K562 (cell line): ENCODE results near the gene FTH1. TPM values are rescaled to one million over a fixed set of nuclear protein-coding genes. Genes with fewer than 3 reads are reported as not detected.

ENCODE experiments used
- ELF4 ChIP-seq: fragments of 450-650 bp; formaldehyde crosslinking; IDR thresholded peaks from 2 replicates; pipeline ENCODE4 v1.4.0; 2022; ENCODE audit warnings: missing genetic modification characterization
- HDAC2 ChIP-seq: fragments of 450-650 bp; IDR thresholded peaks from 2 replicates; pipeline ENCODE4 v1.6.1; 2016; ENCODE audit warnings: mild to moderate bottlenecking
- HMG20A ChIP-seq: fragments of 450-650 bp; formaldehyde crosslinking; conservative IDR thresholded peaks from 2 replicates; pipeline ENCODE4 v1.4.0; 2020; ENCODE audit warnings: mild to moderate bottlenecking, mixed read lengths
- HOXB6 ChIP-seq: fragments of 250-450 bp; sonication (Bioruptor Pico); IDR thresholded peaks from 2 replicates; pipeline ENCODE4 v1.5.1; 2022; ENCODE audit warnings: mild to moderate bottlenecking, borderline replicate concordance
- KDM1A ChIP-seq, 2 experiments: fragments of 450-650 bp; IDR thresholded peaks; 2 replicates each; pipeline ENCODE4 v1.6.1; 2016; ENCODE audit warnings: mild to moderate bottlenecking in 2 of 2
- KDM4B ChIP-seq, 2 experiments: fragments of 450-650 bp in 1 of 2; sonication (generic) in 1 of 2; IDR thresholded peaks; 2 replicates each; pipeline ENCODE4 v1.6.1; 2016 to 2017; ENCODE audit warnings: borderline replicate concordance in 2 of 2, antibody characterized with exemption in 1 of 2, low read depth in 1 of 2, mild to moderate bottlenecking in 1 of 2
- MCM2 ChIP-seq: fragments of 450-650 bp; IDR thresholded peaks from 2 replicates; pipeline ENCODE4 v1.6.1; 2017; ENCODE audit warnings: low read depth, mild to moderate bottlenecking
- NR2C2 ChIP-seq, 2 experiments: fragments of 200-800 bp in 1 of 2; sonication (Bioruptor generic) in 1 of 2; sonication (generic) in 1 of 2; formaldehyde crosslinking in 1 of 2; IDR thresholded peaks; 2 replicates each; pipeline versions ENCODE4 v1.6.1 to v1.8.0; 2016 to 2022; ENCODE audit warnings: mild to moderate bottlenecking in 1 of 2, missing compliant biosample characterization in 1 of 2, missing genetic modification characterization in 1 of 2, missing genetic modification reagents in 1 of 2
- PRDM10 ChIP-seq: fragments of 450-650 bp; IDR thresholded peaks from 2 replicates; pipeline ENCODE4 v1.6.1; 2018; ENCODE audit not compliant: partially characterized antibody
- SMAD3 ChIP-seq: fragments of 450-650 bp; formaldehyde crosslinking; conservative IDR thresholded peaks from 2 replicates; pipeline ENCODE4 v1.4.0; 2020; ENCODE audit warnings: mild to moderate bottlenecking
- SMARCB1 ChIP-seq: IDR thresholded peaks from 2 replicates; pipeline ENCODE4 v1.6.1; 2011; ENCODE audit warnings: improper control_type of control experiment, low read depth; ENCODE audit not compliant: insufficient read length
- TAF1 ChIP-seq: IDR thresholded peaks from 2 replicates; pipeline ENCODE4 v1.6.1; 2011; ENCODE audit warnings: mild to moderate bottlenecking, low read length, moderate library complexity; ENCODE audit not compliant: insufficient read depth, control insufficient read depth, severe bottlenecking; ENCODE audit errors: extremely low read depth
- VEZF1 ChIP-seq: fragments of 200-800 bp; sonication (Bioruptor generic); IDR thresholded peaks from 2 replicates; pipeline ENCODE4 v1.6.1; 2017; ENCODE audit warnings: missing genetic modification characterization, missing compliant biosample characterization
- ZNF24 ChIP-seq: fragments of 450-650 bp; IDR thresholded peaks from 2 replicates; pipeline ENCODE4 v1.6.1; 2016
- ZNF512 ChIP-seq: IDR thresholded peaks from 2 replicates; pipeline ENCODE4 v1.6.1; 2016; ENCODE audit warnings: missing genetic modification characterization, missing compliant biosample characterization
- ZNF561 ChIP-seq: fragments of 450-650 bp; formaldehyde crosslinking; conservative IDR thresholded peaks from 2 replicates; pipeline ENCODE4 v1.4.0; 2020; ENCODE audit warnings: mild to moderate bottlenecking, moderate library complexity
- ZNF707 ChIP-seq: fragments of 250-450 bp; sonication (Bioruptor Pico); conservative IDR thresholded peaks from 2 replicates; pipeline ENCODE4 v1.8.0; 2022; ENCODE audit warnings: inconsistent platforms, mild to moderate bottlenecking, moderate library complexity
- polyA plus RNA-seq, 8 experiments: library from polyadenylated mRNA; depleted of rRNA in 4 of 8; stranded (reverse) in 5 of 8; unstranded in 3 of 8; fragments of >200 nt; fragmentation: Nextera tagmentation in 2 of 8; fragmentation: Illumina TruSeq in 1 of 8; extraction: Ambion mirVana in 2 of 8; extraction: Trizol in 1 of 8; gene quantifications; 2 replicates each; pipeline versions ENCODE4 v1.2.1 to v1.2.3, GENCODE V29; 2011 to 2014; ENCODE audit warnings: inconsistent platforms in 1 of 8, missing spikeins in 1 of 8
- total RNA-seq, 7 experiments: library from RNA; depleted of rRNA in 6 of 7; stranded (reverse); fragments of >200 nt in 6 of 7; fragmentation: Illumina TruSeq in 2 of 7; extraction: Trizol in 2 of 7; gene quantifications; 2 replicates each; pipeline versions ENCODE4 v1.2.1 to v1.2.3, GENCODE V29; 2011 to 2021; ENCODE audit warnings: low replicate concordance in 1 of 7

FTH1 gene
- total and polyA plus RNA-seq, 9 of the 15 experiments (the other 6 are each of a cell fraction or from before 2014, with no cell fraction given) = 370 to 3,146 (median 802) TPM

DNA sequence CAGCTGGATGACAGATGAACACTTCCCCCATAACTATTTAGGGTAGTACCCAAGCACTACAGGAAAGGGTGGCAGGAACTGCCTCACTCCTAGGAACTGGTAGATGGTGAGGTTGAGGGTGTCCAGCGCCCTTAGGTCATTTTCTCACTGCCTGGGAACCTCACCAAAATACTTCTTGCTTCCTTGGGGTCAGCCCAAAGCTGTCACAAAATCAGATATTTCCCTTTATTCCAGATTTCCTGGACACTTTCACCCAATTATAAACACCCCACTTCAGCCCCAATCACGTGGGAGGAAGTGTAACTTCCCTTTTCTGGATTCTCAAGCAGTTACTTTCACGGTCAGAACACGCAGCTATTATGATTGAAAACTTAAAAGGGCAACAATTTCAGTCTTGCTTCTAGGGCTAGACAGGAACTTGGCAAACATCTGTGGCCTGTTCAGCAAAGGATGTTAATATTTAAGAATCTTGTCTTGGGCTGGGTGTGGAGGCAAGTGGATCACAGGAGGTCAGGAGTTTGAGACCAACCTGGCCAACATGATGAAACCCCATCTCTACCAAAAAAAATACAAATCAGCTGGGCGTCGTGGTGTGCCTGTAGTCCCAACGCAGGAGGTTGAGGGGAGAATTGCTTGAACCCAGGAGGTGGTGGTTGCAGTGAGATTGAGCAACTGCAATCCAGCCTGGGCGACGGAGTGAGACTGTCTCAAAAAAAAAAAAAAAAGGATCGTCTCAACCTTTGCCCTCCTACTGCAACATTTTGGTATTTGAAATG is 4.0 kb downstream of the FTH1 start (continued):
- TF ChIP-seq ZNF561 (CRISPR knock-in tag) = no peak; the same call in 1 of the 2 replicates
- 0 out of 2 replicates have a peak, but pooled peaks have one; percentile 33 for TF ChIP-seq VEZF1 (CRISPR knock-in tag)
- TF ChIP-seq MCM2 = no peak
- 0 out of 2 replicates have a peak, but pooled peaks have one; percentile 22 for TF ChIP-seq HMG20A (CRISPR knock-in tag)
- TF ChIP-seq HOXB6 (CRISPR knock-in tag) = peak; percentile 72; the same call in 1 of the 2 replicates
- TF ChIP-seq ZNF707 (CRISPR knock-in tag) = no peak
- peak; percentile 62 to 70; a peak in 3 of 4 replicates for TF ChIP-seq KDM1A (IDR thresholded peaks at IDR 0.05)
- no peak for TF ChIP-seq ZNF512 (tag)
- TF ChIP-seq HDAC2 = peak; percentile 7; the same call in 1 of the 2 replicates
- peak; percentile 55; the same call in 1 of the 2 replicates for TF ChIP-seq NR2C2 (CRISPR knock-in tag; IDR thresholded peaks at IDR 0.05)
- peak; percentile 79 for TF ChIP-seq NR2C2 (tag; IDR thresholded peaks at IDR 0.05)
- no peak for TF ChIP-seq SMARCB1
- peak; percentile 14; the same call in 1 of the 2 replicates for TF ChIP-seq ELF4
- no peak for TF ChIP-seq ZNF24
- peak; percentile 50 for TF ChIP-seq PRDM10
- no peak for TF ChIP-seq TAF1
- TF ChIP-seq KDM4B (IDR thresholded peaks at IDR 0.05; ENCODE audit: borderline replicate concordance in 2 of 2, low read depth in 1 of 2) = no peak
- peak; percentile 67 for TF ChIP-seq SMAD3 (CRISPR knock-in tag)
